Measurements from ENCODE around the gene OR12D1.
"Not testable (repeated sequence)": the region's sequence is repeated elsewhere in the genome, so short reads cannot be mapped to it uniquely, and the experiment has no call there.

The OR12D1 gene

DNA sequence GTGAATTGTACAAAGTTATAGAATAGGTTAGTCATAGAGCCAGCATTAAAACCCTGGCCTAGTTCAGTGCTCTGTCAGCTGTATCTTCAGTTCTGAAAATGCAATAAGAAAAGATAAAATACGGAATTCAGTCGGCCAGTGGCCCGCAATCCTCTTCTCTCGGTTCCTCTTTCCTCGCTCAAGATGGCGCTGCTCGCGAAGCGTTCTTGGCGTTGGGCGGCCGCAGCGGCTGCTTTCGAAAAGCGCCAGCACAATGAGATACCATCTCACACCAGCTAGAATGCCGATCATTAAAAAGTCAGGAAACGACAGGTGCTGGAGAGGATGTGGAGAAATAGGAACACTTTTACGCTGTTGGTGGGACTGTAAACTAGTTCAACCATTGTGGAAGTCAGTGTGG lies 22.0 kb downstream of the OR12D1 start:
- H3K27ac ChIP-seq (ENCODE audit: low read depth, low read length); H3K27me3 ChIP-seq (ENCODE audit: control insufficient read depth, insufficient read depth, low read length); H3K4me1 ChIP-seq (ENCODE audit: control insufficient read depth, insufficient read depth, low read length); H3K9ac ChIP-seq (ENCODE audit: low read length); H3K4me3 ChIP-seq (ENCODE audit: low read length); H3K36me3 ChIP-seq (ENCODE audit: control insufficient read depth, insufficient read depth, low read length): not testable (repeated sequence)

DNA sequence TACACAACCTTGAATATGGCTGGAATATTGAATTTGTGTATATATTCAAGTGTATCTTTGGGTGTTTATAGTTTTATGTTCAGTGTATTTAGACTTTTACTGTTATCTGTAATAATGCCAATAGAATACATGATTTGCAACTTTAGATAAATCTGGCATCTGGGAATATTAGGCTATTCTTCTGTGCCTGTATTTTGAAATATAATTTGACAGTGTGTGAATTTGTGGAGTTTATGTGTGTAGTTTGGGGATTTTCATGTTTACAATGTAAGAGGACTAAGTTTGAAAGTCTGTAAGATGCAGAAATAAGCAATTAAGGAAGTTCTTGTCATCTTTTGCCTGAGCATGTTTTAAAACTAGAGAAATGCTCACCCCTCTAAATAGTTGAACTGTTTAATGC lies 24.3 kb downstream of the OR12D1 start, which contains the start of gene OR10C1:
Gene OR10C1, plus strand, starts transcription at position 301 of the 400 bp plus-strand sequence. CDS start 710 bp downstream, outside the sequence.
- H3K27ac ChIP-seq (ENCODE audit: low read depth, low read length): no peak within 1 kb of the TSS
- no peak within 1 kb of the TSS for H3K4me3 ChIP-seq (ENCODE audit: low read length)
- H3K9ac ChIP-seq (ENCODE audit: low read length): no peak within 1 kb of the TSS
- no peaks in the 10 kb centered on the region for H3K36me3 ChIP-seq (ENCODE audit: control insufficient read depth, insufficient read depth, low read length)
- H3K4me1 ChIP-seq (ENCODE audit: control insufficient read depth, insufficient read depth, low read length): no peaks in the 10 kb centered on the region
- H3K27me3 ChIP-seq (ENCODE audit: control insufficient read depth, insufficient read depth, low read length): no peaks in the 10 kb centered on the region

DNA sequence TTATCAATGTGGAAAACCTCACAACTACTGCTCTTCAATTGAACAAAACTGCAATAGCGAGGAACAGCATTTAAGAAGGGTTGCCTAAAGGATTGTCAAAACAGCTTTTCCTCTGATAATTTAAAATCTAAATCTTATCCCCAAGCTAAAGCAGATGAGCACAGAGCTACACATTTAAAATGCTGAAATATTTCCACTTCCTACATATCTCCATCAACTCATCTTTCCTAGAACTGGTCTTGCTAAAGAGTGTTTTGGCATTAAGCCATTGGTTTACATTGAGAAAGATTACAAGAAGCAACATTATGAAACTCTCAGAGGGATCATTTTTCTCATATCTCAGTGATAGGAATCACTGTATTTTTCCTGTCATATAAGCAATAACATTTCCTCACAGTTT lies 28.0 kb downstream of the OR12D1 start:
- Histone ChIP-seq H3K27me3 (ENCODE audit: control insufficient read depth, insufficient read depth, low read length) (no peaks in the 10 kb centered on the region), H3K4me1 (ENCODE audit: control insufficient read depth, insufficient read depth, low read length) (no peaks in the 10 kb centered on the region), H3K9ac (ENCODE audit: low read length) (no peak overlapping the region), H3K36me3 (ENCODE audit: control insufficient read depth, insufficient read depth, low read length) (no peaks in the 10 kb centered on the region), H3K27ac (ENCODE audit: low read depth, low read length) (no peak overlapping the region), H3K4me3 (ENCODE audit: low read length) (no peak overlapping the region)

DNA sequence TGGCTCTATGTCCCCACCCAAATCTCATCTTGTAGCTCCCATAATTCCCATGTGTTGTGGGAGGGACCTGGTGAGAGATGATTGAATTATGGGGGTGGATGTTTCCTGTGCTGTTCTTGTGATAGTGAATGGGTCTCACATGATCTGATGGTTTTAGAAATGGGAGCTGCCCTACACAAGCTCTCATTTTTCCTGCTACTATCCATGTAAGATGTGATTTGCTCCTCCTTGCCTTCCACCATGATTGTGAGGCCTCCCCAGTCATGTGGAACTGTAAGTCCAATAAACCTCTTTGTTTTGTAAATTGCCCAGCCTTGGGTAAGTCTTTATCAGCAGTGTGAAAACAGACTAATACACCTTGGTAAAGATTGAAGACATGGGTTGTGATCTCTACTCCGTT lies 29.3 kb downstream of the OR12D1 start:
- H3K4me1 ChIP-seq (ENCODE audit: control insufficient read depth, insufficient read depth, low read length); H3K27ac ChIP-seq (ENCODE audit: low read depth, low read length); H3K4me3 ChIP-seq (ENCODE audit: low read length); H3K27me3 ChIP-seq (ENCODE audit: control insufficient read depth, insufficient read depth, low read length); H3K36me3 ChIP-seq (ENCODE audit: control insufficient read depth, insufficient read depth, low read length); H3K9ac ChIP-seq (ENCODE audit: low read length): not testable (repeated sequence)

DNA sequence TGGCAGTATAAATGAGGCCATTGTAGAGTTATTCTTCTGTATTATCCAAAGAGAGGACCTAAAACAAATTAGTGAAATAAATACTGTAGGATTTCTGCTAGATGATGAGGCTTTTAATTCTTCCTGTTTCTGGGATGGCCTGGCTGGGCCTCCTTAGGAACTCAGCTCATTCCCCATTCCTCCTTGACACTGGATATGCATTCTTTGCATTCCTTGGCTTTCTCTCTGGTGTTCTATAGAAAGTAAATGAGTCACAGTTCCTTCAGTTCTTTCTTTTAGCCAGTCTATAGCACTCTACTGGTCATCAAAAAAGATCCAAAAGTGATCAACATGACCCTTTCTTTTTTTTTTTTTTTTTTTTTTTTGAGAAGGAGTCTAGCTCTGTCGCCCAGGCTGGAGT lies 32.9 kb downstream of the OR12D1 start:
- no peaks in the 10 kb centered on the region for H3K27me3 ChIP-seq (ENCODE audit: control insufficient read depth, insufficient read depth, low read length)
- no peaks in the 10 kb centered on the region for H3K4me1 ChIP-seq (ENCODE audit: control insufficient read depth, insufficient read depth, low read length)
- H3K9ac ChIP-seq (ENCODE audit: low read length): no peak overlapping the region
- no peak overlapping the region for H3K27ac ChIP-seq (ENCODE audit: low read depth, low read length)
- no peaks in the 10 kb centered on the region for H3K36me3 ChIP-seq (ENCODE audit: control insufficient read depth, insufficient read depth, low read length)
- H3K4me3 ChIP-seq (ENCODE audit: low read length): no peak overlapping the region

DNA sequence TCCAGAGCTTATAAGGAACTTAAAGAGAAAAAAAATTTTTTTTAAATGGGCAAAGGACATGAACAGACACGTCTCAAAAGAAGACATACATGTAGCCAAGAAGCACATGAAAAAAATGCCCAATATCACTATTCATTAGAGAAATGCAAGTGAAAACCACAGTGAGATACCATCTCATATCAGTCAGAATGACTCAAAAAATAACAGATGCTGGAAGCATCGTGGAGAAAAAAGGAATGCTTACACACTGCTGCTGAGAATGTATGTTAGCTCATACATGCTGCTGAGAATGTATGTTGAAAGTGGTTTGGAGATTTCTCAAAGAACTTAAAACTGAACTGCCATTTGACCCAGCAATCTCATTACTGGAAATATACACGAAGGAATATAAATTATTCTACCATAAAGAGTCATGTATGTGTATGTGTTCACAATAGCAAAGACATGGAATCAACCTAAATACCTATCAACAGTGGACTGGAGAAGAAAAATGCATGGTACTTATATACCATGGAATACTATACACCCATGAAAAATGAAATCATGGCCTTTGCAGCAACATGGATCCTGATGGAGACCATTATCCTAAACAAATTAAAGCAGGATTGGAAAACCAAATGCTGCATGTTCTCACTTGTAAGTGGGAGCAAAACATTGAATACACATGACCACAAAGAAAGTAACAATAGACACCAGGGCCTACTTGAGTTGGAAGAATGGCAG lies 36.9 kb downstream of the OR12D1 start:
- no peaks in the 10 kb centered on the region for H3K36me3 ChIP-seq (ENCODE audit: control insufficient read depth, insufficient read depth, low read length)
- H3K27me3 ChIP-seq (ENCODE audit: control insufficient read depth, insufficient read depth, low read length): no peaks in the 10 kb centered on the region
- no peak overlapping the region for H3K9ac ChIP-seq (ENCODE audit: low read length)
- no peak overlapping the region for H3K4me3 ChIP-seq (ENCODE audit: low read length)
- H3K27ac ChIP-seq (ENCODE audit: low read depth, low read length): no peak overlapping the region
- H3K4me1 ChIP-seq (ENCODE audit: control insufficient read depth, insufficient read depth, low read length): no peaks in the 10 kb centered on the region

DNA sequence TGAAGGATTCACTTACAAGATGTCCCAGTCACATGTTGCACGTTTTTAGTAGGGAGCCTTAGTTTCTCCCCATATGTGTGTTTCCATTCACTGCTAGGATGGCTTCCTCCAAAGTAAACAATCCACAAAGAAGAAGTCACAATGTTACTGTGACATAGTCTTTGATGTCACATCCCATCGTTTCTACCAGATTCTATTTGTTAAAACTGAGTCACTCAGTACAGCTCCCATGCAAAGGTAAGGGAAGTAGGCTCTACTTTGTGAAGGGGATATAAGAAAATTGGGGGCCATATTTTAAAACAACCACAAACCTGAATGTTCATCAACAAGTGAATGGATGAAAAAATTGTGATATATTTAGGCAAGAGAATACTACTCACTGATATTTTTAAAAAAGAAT lies 42.2 kb downstream of the OR12D1 start, which contains the start of the genes OR11A1 and OR2H1:
Gene OR11A1, minus strand, starts transcription at position 101 of the 400 bp plus-strand sequence. CDS start 29,430 bp downstream, outside the sequence.
Gene OR2H1, plus strand, starts transcription at position 185 of the 400 bp plus-strand sequence. CDS start 4,615 bp downstream, outside the sequence.
- Histone ChIP-seq H3K4me1 (ENCODE audit: control insufficient read depth, insufficient read depth, low read length) (no peaks in the 10 kb centered on the region), H3K4me3 (ENCODE audit: low read length) (no peak within 1 kb of the TSS), H3K27me3 (ENCODE audit: control insufficient read depth, insufficient read depth, low read length) (no peaks in the 10 kb centered on the region), H3K27ac (ENCODE audit: low read depth, low read length) (no peak within 1 kb of the TSS), H3K9ac (ENCODE audit: low read length) (no peak within 1 kb of the TSS), H3K36me3 (ENCODE audit: control insufficient read depth, insufficient read depth, low read length) (no peaks in the 10 kb centered on the region)

DNA sequence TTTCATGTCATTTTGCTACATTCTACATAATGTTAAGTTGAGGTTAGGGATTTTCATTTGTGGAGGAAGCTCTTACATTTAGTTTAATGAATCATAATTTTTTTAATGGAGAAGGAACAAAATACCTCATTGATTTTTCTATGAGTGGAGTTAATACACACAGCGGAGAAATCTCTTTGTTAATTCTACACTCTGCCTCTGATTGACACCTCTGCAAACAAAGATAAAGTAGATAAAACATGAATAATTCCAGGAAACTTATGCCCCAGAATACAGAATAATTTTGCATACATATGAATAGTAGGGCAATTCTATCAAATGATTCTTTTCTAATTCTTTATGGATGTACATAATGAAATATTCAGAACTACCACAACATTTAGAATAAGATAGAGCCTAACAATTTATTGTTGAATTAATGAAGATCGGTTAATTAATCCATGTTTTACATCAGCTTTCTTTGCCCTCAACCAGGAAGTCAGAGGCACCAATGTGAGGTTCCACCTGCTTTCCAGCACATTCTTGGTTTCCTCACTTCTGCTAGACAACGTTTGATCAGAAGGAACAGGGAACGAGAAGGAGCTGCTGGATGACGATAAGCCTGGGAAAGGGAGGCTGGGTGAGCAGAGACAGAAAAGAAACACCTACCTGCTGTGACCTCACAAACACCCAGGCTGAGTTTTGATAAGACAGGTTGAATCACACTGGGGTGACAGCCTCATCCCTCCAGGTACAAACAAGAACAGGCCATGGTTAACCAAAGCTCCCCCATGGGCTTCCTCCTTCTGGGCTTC lies 46.5 kb downstream of the OR12D1 start:
- Histone ChIP-seq H3K4me1 (ENCODE audit: control insufficient read depth, insufficient read depth, low read length) (no peaks in the 10 kb centered on the region), H3K4me3 (ENCODE audit: low read length) (no peak overlapping the region), H3K27me3 (ENCODE audit: control insufficient read depth, insufficient read depth, low read length) (no peaks in the 10 kb centered on the region), H3K27ac (ENCODE audit: low read depth, low read length) (no peak overlapping the region), H3K36me3 (ENCODE audit: control insufficient read depth, insufficient read depth, low read length) (no peaks in the 10 kb centered on the region), H3K9ac (ENCODE audit: low read length) (no peak overlapping the region)

DNA sequence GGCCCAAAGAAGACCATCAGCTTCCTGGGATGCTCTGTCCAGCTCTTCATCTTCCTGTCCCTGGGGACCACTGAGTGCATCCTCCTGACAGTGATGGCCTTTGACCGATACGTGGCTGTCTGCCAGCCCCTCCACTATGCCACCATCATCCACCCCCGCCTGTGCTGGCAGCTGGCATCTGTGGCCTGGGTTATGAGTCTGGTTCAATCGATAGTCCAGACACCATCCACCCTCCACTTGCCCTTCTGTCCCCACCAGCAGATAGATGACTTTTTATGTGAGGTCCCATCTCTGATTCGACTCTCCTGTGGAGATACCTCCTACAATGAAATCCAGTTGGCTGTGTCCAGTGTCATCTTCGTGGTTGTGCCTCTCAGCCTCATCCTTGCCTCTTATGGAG lies 47.3 kb downstream of the OR12D1 start:
- Histone ChIP-seq H3K27ac (ENCODE audit: low read depth, low read length) (no peak overlapping the region), H3K4me1 (ENCODE audit: control insufficient read depth, insufficient read depth, low read length) (no peaks in the 10 kb centered on the region)

DNA sequence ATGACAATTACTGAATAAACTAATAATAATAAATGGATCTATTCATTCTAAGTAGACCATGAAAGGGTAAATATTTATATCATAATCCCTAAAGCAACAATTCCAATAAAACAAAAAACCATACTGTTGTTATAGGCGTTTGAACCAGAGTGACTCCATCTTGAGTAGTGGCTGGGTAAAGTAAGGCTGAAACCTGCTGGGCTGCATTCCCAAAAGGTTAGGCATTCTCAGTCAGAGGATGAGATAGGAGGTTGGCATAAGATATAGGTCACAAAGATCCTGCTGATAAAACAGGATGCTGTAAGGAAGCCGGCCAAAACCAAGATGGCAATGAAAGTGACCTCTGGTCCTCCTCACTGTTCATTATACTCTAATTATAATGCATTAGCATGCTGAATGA lies 50.6 kb downstream of the OR12D1 start:
- no peaks in the 10 kb centered on the region for H3K4me1 ChIP-seq (ENCODE audit: control insufficient read depth, insufficient read depth, low read length)

More for the DNA sequence above, 47.3 kb downstream of the OR12D1 start:
- Histone ChIP-seq H3K27me3 (ENCODE audit: control insufficient read depth, insufficient read depth, low read length) (no peaks in the 10 kb centered on the region), H3K36me3 (ENCODE audit: control insufficient read depth, insufficient read depth, low read length) (no peaks in the 10 kb centered on the region), H3K9ac (ENCODE audit: low read length) (no peak overlapping the region), H3K4me3 (ENCODE audit: low read length) (no peak overlapping the region)

DNA sequence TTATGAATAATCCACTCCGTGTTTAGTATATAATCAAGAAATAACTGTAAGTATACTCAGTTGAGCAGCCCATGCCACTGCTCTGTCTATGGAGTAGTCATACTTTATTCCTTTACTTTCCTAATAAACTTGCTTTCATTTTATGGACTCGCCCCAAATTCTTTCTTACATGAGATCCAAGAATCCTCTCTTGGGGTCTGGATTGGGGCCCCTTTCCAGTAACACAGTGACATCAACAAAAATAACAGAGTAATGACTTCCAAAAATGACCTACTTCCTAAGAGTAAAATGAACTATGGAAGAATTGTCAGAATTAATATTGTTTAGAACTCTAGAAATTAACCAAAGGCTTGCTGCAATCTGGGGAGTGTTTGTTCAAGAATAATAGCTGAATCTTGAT lies 51.1 kb downstream of the OR12D1 start:
- Histone ChIP-seq H3K36me3 (ENCODE audit: control insufficient read depth, insufficient read depth, low read length) (no peaks in the 10 kb centered on the region), H3K27ac (ENCODE audit: low read depth, low read length) (no peak overlapping the region), H3K4me3 (ENCODE audit: low read length) (no peak overlapping the region), H3K4me1 (ENCODE audit: control insufficient read depth, insufficient read depth, low read length) (no peaks in the 10 kb centered on the region), H3K9ac (ENCODE audit: low read length) (no peak overlapping the region), H3K27me3 (ENCODE audit: control insufficient read depth, insufficient read depth, low read length) (no peaks in the 10 kb centered on the region)

More for the DNA sequence above, 50.6 kb downstream of the OR12D1 start:
- Histone ChIP-seq H3K27me3 (ENCODE audit: control insufficient read depth, insufficient read depth, low read length) (no peaks in the 10 kb centered on the region), H3K27ac (ENCODE audit: low read depth, low read length) (no peak overlapping the region), H3K4me3 (ENCODE audit: low read length) (no peak overlapping the region), H3K9ac (ENCODE audit: low read length) (no peak overlapping the region), H3K36me3 (ENCODE audit: control insufficient read depth, insufficient read depth, low read length) (no peaks in the 10 kb centered on the region)

DNA sequence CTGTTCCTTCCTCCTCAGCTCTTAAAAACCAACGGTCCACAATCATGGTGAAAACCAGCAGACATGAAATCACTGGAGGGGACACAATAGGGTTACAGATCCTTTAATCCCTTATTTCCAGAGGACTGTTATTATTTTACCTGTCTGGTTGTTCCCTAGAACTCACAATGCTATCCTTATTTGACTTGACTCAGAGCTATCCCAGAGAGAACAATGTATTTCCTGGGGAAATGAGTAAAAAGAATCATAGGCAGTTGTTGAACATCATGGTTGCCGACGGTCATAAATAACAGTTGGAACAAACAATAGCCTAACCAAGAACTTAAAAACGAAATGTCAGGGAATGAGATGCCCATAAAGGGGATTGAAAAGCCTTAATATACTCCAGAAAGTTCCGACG lies 51.5 kb downstream of the OR12D1 start:
- Histone ChIP-seq H3K9ac (ENCODE audit: low read length) (no peak overlapping the region), H3K4me1 (ENCODE audit: control insufficient read depth, insufficient read depth, low read length) (no peaks in the 10 kb centered on the region), H3K27ac (ENCODE audit: low read depth, low read length) (no peak overlapping the region), H3K36me3 (ENCODE audit: control insufficient read depth, insufficient read depth, low read length) (no peaks in the 10 kb centered on the region), H3K4me3 (ENCODE audit: low read length) (no peak overlapping the region), H3K27me3 (ENCODE audit: control insufficient read depth, insufficient read depth, low read length) (no peaks in the 10 kb centered on the region)
